H9 (cell line): Measurements from ENCODE around the gene L3MBTL4. TPM values are rescaled to one million over a fixed set of nuclear protein-coding genes. Genes with fewer than 3 reads are reported as not detected.

Experiments
- DNase-seq: peaks from one replicate; pipeline ENCODE4 v3.0.0-alpha.2; 2017
- H2AFZ ChIP-seq: one replicate; pipeline ENCODE4 v1.6.1; 2013; ENCODE audit warnings: mild to moderate bottlenecking, low read length, control low read depth, moderate library complexity
- H2AK5ac ChIP-seq: 2 replicates; pipeline ENCODE4 v1.6.1; 2013; ENCODE audit warnings: low read length, control low read depth, mixed read lengths; ENCODE audit not compliant: insufficient read length
- H2BK120ac ChIP-seq: one replicate; pipeline ENCODE4 v1.6.1; 2013; ENCODE audit warnings: low read depth, mild to moderate bottlenecking, low read length, control low read depth, inconsistent platforms; ENCODE audit not compliant: poor library complexity, severe bottlenecking
- H2BK12ac ChIP-seq: 2 replicates; pipeline ENCODE4 v1.6.1; 2013; ENCODE audit warnings: low read length, control low read depth, mixed read lengths, low read depth; ENCODE audit not compliant: insufficient read length
- H2BK15ac ChIP-seq: 2 replicates; pipeline ENCODE4 v1.6.1; 2013; ENCODE audit warnings: low read depth, low read length, control low read depth
- H2BK20ac ChIP-seq: one replicate; pipeline ENCODE4 v1.6.1; 2013; ENCODE audit warnings: low read depth, mild to moderate bottlenecking, low read length, control low read depth, inconsistent platforms; ENCODE audit not compliant: poor library complexity, severe bottlenecking
- H2BK5ac ChIP-seq: 2 replicates; pipeline ENCODE4 v1.6.1; 2013; ENCODE audit warnings: low read length, control low read depth, mixed read lengths; ENCODE audit not compliant: insufficient read length
- H3K14ac ChIP-seq: 2 replicates; pipeline ENCODE4 v1.6.1; 2013; ENCODE audit warnings: low read length, control low read depth; ENCODE audit not compliant: insufficient read depth
- H3K18ac ChIP-seq: 2 replicates; pipeline ENCODE4 v1.6.1; 2013; ENCODE audit warnings: low read depth, mild to moderate bottlenecking, mixed read lengths, low read length, control low read depth; ENCODE audit not compliant: insufficient read length
- H3K23ac ChIP-seq: 2 replicates; pipeline ENCODE4 v1.6.1; 2013; ENCODE audit warnings: low read length, control low read depth, mixed read lengths, low read depth; ENCODE audit not compliant: insufficient read length
- H3K23me2 ChIP-seq: 2 replicates; pipeline ENCODE4 v1.6.1; 2013; ENCODE audit warnings: low read depth, mild to moderate bottlenecking, mixed read lengths, low read length, control low read depth; ENCODE audit not compliant: insufficient read length, poor library complexity, severe bottlenecking
- H3K27ac ChIP-seq: 2 replicates; pipeline ENCODE4 v1.5.1; 2013; ENCODE audit warnings: low read length, control low read depth, mixed read lengths, low read depth; ENCODE audit not compliant: insufficient read length
- H3K27me3 ChIP-seq: 2 replicates; pipeline ENCODE4 v1.6.1; 2013; ENCODE audit warnings: low read length, control low read depth, inconsistent platforms; ENCODE audit not compliant: insufficient read depth
- H3K4ac ChIP-seq: 2 replicates; pipeline ENCODE4 v1.6.1; 2013; ENCODE audit warnings: low read depth, mild to moderate bottlenecking, control low read depth, inconsistent platforms, low read length, moderate library complexity
- H3K4me1 ChIP-seq: 2 replicates; pipeline ENCODE4 v1.6.1; 2013; ENCODE audit warnings: low read length, control low read depth, inconsistent platforms; ENCODE audit not compliant: insufficient read depth
- H3K4me2 ChIP-seq: 2 replicates; pipeline ENCODE4 v1.6.1; 2013; ENCODE audit warnings: low read length, control low read depth, mixed read lengths; ENCODE audit not compliant: insufficient read length, insufficient read depth
- H3K56ac ChIP-seq: 2 replicates; pipeline ENCODE4 v1.6.1; 2013; ENCODE audit warnings: low read depth, mild to moderate bottlenecking, mixed read lengths, low read length, control low read depth; ENCODE audit not compliant: insufficient read length
- H3K79me1 ChIP-seq: 2 replicates; pipeline ENCODE4 v1.6.1; 2013; ENCODE audit warnings: low read depth, mild to moderate bottlenecking, moderate library complexity, low read length, control low read depth, inconsistent platforms; ENCODE audit not compliant: insufficient read depth, poor library complexity, severe bottlenecking
- H3K79me2 ChIP-seq: 2 replicates; pipeline ENCODE4 v1.6.1; 2013; ENCODE audit warnings: low read length, control low read depth, inconsistent platforms; ENCODE audit not compliant: insufficient read depth
- H3K9ac ChIP-seq: 2 replicates; pipeline ENCODE4 v1.6.1; 2013; ENCODE audit warnings: low read length, control low read depth, mixed read lengths; ENCODE audit not compliant: insufficient read length; ENCODE audit errors: extremely low read depth
- H3K9me3 ChIP-seq: one replicate; pipeline ENCODE4 v1.6.1; 2013; ENCODE audit warnings: low read depth, low read length, inconsistent platforms; ENCODE audit not compliant: control insufficient read depth
- H3T11ph ChIP-seq: one replicate; pipeline ENCODE4 v1.6.1; 2013; ENCODE audit warnings: mild to moderate bottlenecking, low read length, control low read depth, inconsistent platforms
- H4K20me1 ChIP-seq: one replicate; pipeline ENCODE4 v1.6.1; 2013; ENCODE audit not compliant: control insufficient read depth, insufficient read length, insufficient read depth
- H4K5ac ChIP-seq: 2 replicates; pipeline ENCODE4 v1.6.1; 2013; ENCODE audit warnings: low read depth, mild to moderate bottlenecking, mixed read lengths, low read length, control low read depth; ENCODE audit not compliant: insufficient read length
- H4K8ac ChIP-seq: replicated peaks from 2 replicates; pipeline ENCODE4 v1.6.1; 2013; ENCODE audit warnings: low read length, control low read depth, mixed read lengths, low read depth; ENCODE audit not compliant: insufficient read length
- H4K91ac ChIP-seq: 2 replicates; pipeline ENCODE4 v1.6.1; 2013; ENCODE audit warnings: low read depth, mild to moderate bottlenecking, moderate library complexity, mixed read lengths, low read length, control low read depth; ENCODE audit not compliant: insufficient read length
- H3K27ac Mint-ChIP-seq, 3 experiments: 2 replicates in 2 of 3; 3 replicates in 1 of 3; pipeline ENCODE4 v1.8.0; 2020 to 2021; ENCODE audit warnings: mixed read lengths in 3 of 3, mild to moderate bottlenecking in 1 of 3, moderate library complexity in 1 of 3
- H3K27me3 Mint-ChIP-seq: 2 replicates; pipeline ENCODE4 v1.8.0; 2021; ENCODE audit warnings: low read depth, mild to moderate bottlenecking, moderate library complexity, mixed read lengths
- H3K36me3 Mint-ChIP-seq, 3 experiments: 2 replicates in 2 of 3; 3 replicates in 1 of 3; pipeline ENCODE4 v1.8.0; 2020 to 2021; ENCODE audit warnings: low read depth in 3 of 3, mixed read lengths in 3 of 3; ENCODE audit not compliant: insufficient read depth in 1 of 3
- H3K4me1 Mint-ChIP-seq, 2 experiments: 2 replicates each; pipeline ENCODE4 v1.8.0; 2020; ENCODE audit warnings: mixed read lengths in 2 of 2
- H3K4me3 Mint-ChIP-seq, 2 experiments: 2 replicates in 1 of 2; 3 replicates in 1 of 2; pipeline ENCODE4 v1.8.0; 2020 to 2021; ENCODE audit warnings: mild to moderate bottlenecking in 2 of 2, mixed read lengths in 2 of 2, moderate library complexity in 1 of 2
- H3K9me3 Mint-ChIP-seq, 2 experiments: 2 replicates in 1 of 2; 3 replicates in 1 of 2; pipeline ENCODE4 v1.8.0; 2020; ENCODE audit warnings: mild to moderate bottlenecking in 2 of 2, mixed read lengths in 2 of 2, moderate library complexity in 1 of 2
- WGBS: extraction: QIAGEN DNeasy Blood & Tissue Kit; methylation state at CpG from one replicate; pipeline ENCODE4 v1.1.7; 2013; ENCODE audit warnings: missing lambda C conversion rate, low lambda C conversion rate, mixed read lengths; ENCODE audit not compliant: insufficient read length; ENCODE audit errors: extremely low coverage; 5-methylcytosine and 5-hydroxymethylcytosine counted together
- total RNA-seq: library from RNA; stranded (reverse); gene quantifications from 2 replicates; pipeline ENCODE4 v1.2.1, GENCODE V29; 2021
- TF ChIP-seq, protein P1 (sequence below): fragments of 200-600 bp; sonication (generic); conservative IDR thresholded peaks from 3 replicates; pipeline ENCODE4 v1.8.0; 2021; ENCODE audit warnings: antibody characterized with exemption, mild to moderate bottlenecking

Gene L3MBTL4
- total RNA-seq, 1 experiment from 2014 or later: 1.9 TPM

DNA sequence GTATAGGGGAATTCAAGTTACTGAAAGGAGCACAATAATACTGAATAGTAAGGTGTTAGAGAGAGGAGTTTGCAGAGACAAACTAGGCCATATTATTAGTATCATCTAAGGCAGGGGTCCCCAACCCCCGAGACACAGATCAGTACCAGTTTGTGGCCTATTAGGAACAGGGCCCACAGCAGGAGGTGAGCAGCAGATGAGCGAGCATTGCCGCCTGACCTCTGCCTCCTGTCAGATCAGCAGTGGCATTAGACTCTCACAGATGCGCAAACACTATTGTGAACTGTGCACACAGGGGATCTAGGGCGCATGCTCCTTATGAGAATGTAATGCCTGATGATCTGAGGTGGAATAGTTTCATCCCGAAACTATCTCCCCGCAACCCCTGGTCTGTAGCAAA, 477.6 kb downstream of the L3MBTL4 start:
- Histone ChIP-seq H3K9me3 (no peaks in the 10 kb centered on the region), H4K5ac (no peak overlapping the region), H3K9ac (no peak overlapping the region), H3T11ph (no peak overlapping the region), H3K23ac (no peak overlapping the region), H4K8ac (no peak overlapping the region), H3K14ac (no peak overlapping the region), H2AK5ac (no peak overlapping the region), H3K23me2 (no peaks in the 10 kb centered on the region), H3K18ac (no peak overlapping the region), H3K79me1 (no peaks in the 10 kb centered on the region), H2BK15ac (no peak overlapping the region), H2BK120ac (no peak overlapping the region), H3K56ac (no peak overlapping the region), H3K4me1 (peaks cover 6% of the 10 kb centered on the region; the same call in 1 of the 2 replicates), H3K79me2 (no peaks in the 10 kb centered on the region), H2AFZ (no peak overlapping the region), H3K4ac (no peak overlapping the region), H2BK20ac (no peak overlapping the region), H3K27ac (no peak overlapping the region), H4K91ac (no peak overlapping the region), H3K27me3 (no peaks in the 10 kb centered on the region), H3K4me2 (no peak overlapping the region), H2BK12ac (no peak overlapping the region), H4K20me1 (no peaks in the 10 kb centered on the region), H2BK5ac (no peak overlapping the region)
- no peaks in the 10 kb centered on the region for H3K9me3 Mint-ChIP-seq
- H3K27me3 Mint-ChIP-seq: peaks cover 1% of the 10 kb centered on the region; the same call in 1 of the 2 replicates
- no peaks in the 10 kb centered on the region; a peak in 1 of 7 replicates for H3K36me3 Mint-ChIP-seq
- no peak overlapping the region; a peak in 1 of 7 replicates for H3K27ac Mint-ChIP-seq
- H3K4me3 Mint-ChIP-seq: no peak overlapping the region
- WGBS: no CpG with 5 or more reads among the region's 7 CpGs
- H3K4me1 Mint-ChIP-seq: peaks cover 10 to 18% of the 10 kb centered on the region in 2 experiments
- TF ChIP-seq, protein P1, sequence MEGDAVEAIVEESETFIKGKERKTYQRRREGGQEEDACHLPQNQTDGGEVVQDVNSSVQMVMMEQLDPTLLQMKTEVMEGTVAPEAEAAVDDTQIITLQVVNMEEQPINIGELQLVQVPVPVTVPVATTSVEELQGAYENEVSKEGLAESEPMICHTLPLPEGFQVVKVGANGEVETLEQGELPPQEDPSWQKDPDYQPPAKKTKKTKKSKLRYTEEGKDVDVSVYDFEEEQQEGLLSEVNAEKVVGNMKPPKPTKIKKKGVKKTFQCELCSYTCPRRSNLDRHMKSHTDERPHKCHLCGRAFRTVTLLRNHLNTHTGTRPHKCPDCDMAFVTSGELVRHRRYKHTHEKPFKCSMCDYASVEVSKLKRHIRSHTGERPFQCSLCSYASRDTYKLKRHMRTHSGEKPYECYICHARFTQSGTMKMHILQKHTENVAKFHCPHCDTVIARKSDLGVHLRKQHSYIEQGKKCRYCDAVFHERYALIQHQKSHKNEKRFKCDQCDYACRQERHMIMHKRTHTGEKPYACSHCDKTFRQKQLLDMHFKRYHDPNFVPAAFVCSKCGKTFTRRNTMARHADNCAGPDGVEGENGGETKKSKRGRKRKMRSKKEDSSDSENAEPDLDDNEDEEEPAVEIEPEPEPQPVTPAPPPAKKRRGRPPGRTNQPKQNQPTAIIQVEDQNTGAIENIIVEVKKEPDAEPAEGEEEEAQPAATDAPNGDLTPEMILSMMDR: no peak
- no peak for DNase-seq
